Nephron (organoid): ENCODE results near the gene NLRP6.
A peak's percentile ranks its signal among the peaks of the same experiment; 100 is the strongest.
"Not testable (repeated sequence)": the region's sequence is repeated elsewhere in the genome, so short reads cannot be mapped to it uniquely, and the experiment has no call there.

Experiments used
- H3K27ac Mint-ChIP-seq, 3 experiments: 2 replicates each; pipeline ENCODE4 v1.8.0; 2020; ENCODE audit warnings: mixed read lengths in 3 of 3, mild to moderate bottlenecking in 2 of 3, moderate library complexity in 1 of 3
- H3K27me3 Mint-ChIP-seq: 2 replicates; pipeline ENCODE4 v1.8.0; 2021; ENCODE audit warnings: low read depth, mild to moderate bottlenecking, moderate library complexity, mixed read lengths
- H3K36me3 Mint-ChIP-seq: 2 replicates; pipeline ENCODE4 v1.8.0; 2020; ENCODE audit warnings: low read depth, mixed read lengths
- H3K4me1 Mint-ChIP-seq: 2 replicates; pipeline ENCODE4 v1.8.0; 2020; ENCODE audit warnings: mixed read lengths
- H3K4me3 Mint-ChIP-seq, 3 experiments: 2 replicates each; pipeline ENCODE4 v1.8.0; 2020; ENCODE audit warnings: mild to moderate bottlenecking in 3 of 3, mixed read lengths in 3 of 3, moderate library complexity in 2 of 3
- H3K9me3 Mint-ChIP-seq: 2 replicates; pipeline ENCODE4 v1.8.0; 2020; ENCODE audit warnings: mixed read lengths
- TF ChIP-seq, protein P1 (sequence below), 3 experiments: fragments of 200-600 bp; sonication (generic); IDR thresholded peaks; one replicate each; pipeline ENCODE4 v1.5.0; 2021; ENCODE audit warnings: antibody characterized with exemption in 3 of 3; ENCODE audit not compliant: unreplicated experiment in 3 of 3

The NLRP6 gene

DNA sequence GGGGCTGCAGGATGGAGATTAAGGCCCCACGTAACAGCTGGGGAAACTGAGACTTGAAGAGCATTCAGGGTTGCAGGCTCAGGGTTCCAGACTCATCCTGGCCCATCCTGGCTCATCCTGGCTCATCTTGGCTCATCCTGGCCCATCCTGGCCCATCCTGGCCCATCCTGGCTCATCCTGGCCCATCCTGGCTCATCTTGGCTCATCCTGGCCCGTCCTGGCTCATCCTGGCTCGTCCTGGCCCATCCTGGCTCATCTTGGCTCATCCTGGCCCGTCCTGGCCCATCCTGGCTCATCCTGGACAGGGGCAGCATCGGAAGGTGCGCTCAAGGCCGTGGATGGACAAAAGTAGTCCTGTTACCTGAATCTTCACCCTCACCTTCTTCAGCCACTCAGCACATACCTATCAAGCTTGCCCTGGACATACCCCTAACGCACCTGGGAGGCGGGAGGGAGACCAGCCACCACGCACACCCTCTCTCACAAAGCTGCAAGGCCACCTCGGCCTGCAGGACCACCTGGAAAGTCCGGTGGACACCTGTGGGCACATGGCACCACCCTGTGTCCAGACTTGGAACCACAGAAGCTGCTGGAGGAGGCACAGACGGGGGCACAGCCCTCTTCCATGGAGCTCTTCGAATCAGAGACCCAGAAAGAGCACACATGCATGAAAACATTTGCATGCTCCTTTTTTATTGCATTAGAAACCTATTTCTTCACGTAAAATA is 20.3 kb upstream of the NLRP6 start:
- no peaks in the 10 kb centered on the region for H3K4me1 Mint-ChIP-seq
- H3K27ac Mint-ChIP-seq = no peak overlapping the region
- H3K9me3 Mint-ChIP-seq = peaks cover 13% of the 10 kb centered on the region
- peaks cover 3% of the 10 kb centered on the region for H3K27me3 Mint-ChIP-seq
- peaks cover 6% of the 10 kb centered on the region for H3K36me3 Mint-ChIP-seq
- TF ChIP-seq, protein P1, sequence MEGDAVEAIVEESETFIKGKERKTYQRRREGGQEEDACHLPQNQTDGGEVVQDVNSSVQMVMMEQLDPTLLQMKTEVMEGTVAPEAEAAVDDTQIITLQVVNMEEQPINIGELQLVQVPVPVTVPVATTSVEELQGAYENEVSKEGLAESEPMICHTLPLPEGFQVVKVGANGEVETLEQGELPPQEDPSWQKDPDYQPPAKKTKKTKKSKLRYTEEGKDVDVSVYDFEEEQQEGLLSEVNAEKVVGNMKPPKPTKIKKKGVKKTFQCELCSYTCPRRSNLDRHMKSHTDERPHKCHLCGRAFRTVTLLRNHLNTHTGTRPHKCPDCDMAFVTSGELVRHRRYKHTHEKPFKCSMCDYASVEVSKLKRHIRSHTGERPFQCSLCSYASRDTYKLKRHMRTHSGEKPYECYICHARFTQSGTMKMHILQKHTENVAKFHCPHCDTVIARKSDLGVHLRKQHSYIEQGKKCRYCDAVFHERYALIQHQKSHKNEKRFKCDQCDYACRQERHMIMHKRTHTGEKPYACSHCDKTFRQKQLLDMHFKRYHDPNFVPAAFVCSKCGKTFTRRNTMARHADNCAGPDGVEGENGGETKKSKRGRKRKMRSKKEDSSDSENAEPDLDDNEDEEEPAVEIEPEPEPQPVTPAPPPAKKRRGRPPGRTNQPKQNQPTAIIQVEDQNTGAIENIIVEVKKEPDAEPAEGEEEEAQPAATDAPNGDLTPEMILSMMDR (IDR thresholded peaks at IDR 0.05; ENCODE audit: unreplicated experiment in 3 of 3) = no peak
- H3K4me3 Mint-ChIP-seq = no peak overlapping the region

DNA sequence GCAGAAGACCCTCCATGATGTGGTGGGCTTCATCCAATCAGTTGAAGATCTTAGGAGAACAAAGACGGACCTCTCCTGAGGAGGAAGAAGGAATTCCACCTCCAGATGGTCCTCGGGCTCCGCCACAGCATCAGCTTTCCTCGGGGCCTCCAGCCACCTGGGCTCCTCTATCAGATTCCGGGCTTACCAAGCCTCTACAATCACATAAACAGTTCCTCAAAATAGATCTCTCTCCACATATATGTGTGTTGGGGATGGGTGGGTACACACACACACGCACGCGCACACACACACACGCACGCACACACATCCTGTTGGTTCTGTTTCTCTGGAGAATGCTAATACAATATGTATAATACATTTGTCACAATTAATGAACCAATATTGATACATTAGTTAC is 18.8 kb upstream of the NLRP6 start:
- Mint-ChIP-seq H3K36me3 (no peaks in the 10 kb centered on the region), H3K27me3 (peaks cover 3% of the 10 kb centered on the region), H3K9me3 (peaks cover 13% of the 10 kb centered on the region), H3K4me1 (no peaks in the 10 kb centered on the region), H3K27ac (no peak overlapping the region), H3K4me3 (no peak overlapping the region)
- TF ChIP-seq, protein P1 (IDR thresholded peaks at IDR 0.05; ENCODE audit: unreplicated experiment in 3 of 3) = no peak

DNA sequence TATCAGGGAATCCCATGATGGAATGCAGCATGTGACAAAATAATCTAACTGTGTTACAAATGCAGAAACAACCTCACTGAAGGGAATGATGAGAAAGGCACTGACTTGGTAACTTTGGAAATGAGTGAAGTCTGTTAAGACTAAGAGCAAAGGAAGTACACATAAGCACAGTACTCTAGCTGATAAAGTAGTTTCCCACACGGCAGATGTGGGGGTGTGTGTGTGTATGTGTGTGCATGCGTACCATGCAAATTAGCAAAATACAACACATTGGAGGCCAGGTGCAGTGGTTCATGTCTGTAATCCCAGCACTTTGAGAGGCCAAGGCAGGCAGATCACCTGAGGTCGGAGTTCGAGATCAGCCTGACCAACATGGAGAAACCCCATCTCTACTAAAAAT is 16.6 kb upstream of the NLRP6 start:
- H3K27me3 Mint-ChIP-seq = peaks cover 3% of the 10 kb centered on the region
- H3K9me3 Mint-ChIP-seq = peaks cover 13% of the 10 kb centered on the region
- H3K27ac Mint-ChIP-seq = no peak overlapping the region
- no peaks in the 10 kb centered on the region for H3K36me3 Mint-ChIP-seq
- no peak overlapping the region for H3K4me3 Mint-ChIP-seq
- TF ChIP-seq, protein P1 (IDR thresholded peaks at IDR 0.05; ENCODE audit: unreplicated experiment in 3 of 3) = no peak
- no peaks in the 10 kb centered on the region for H3K4me1 Mint-ChIP-seq

DNA sequence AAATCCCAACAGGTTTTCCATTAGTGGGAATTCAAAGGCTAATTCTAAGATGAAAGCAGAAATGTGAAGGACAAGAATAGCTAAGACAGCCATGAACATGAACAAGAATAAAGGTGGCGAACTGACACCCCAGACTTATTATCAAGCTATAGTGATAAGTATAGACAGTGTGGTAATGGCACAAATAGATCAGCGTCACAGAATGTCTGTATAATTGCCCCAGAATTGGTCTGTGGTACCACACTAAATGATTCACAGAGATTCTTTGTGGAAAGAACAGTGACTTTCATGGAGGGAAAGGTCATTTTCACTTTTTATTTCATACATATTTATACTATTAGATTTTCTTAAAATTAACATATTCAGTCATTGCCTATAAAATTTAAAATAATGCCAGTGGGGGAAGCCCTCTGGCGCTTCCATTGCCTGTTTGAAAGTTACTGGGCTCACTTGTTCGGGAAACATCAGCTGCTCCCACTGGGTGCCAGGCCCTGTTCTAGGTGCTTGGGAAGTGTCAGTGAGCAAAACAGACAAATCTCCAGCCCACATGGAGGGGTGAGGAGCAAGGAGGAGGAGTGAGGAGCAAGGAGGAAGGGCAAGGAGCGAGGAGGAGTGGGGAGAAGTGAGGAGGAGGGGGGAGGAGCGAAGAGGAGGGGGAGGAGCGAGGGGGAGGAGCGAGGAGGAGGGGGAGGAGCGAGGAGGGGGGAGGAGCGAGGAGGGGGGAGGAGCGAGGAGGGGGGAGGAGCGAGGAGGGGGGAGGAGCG is 11.3 kb upstream of the NLRP6 start:
- Mint-ChIP-seq H3K36me3 (no peaks in the 10 kb centered on the region), H3K4me1 (no peaks in the 10 kb centered on the region), H3K9me3 (peaks cover 7% of the 10 kb centered on the region), H3K27me3 (peaks cover 9% of the 10 kb centered on the region), H3K4me3 (no peak overlapping the region), H3K27ac (no peak overlapping the region)
- TF ChIP-seq, protein P1 (IDR thresholded peaks at IDR 0.05; ENCODE audit: unreplicated experiment in 3 of 3) = no peak

DNA sequence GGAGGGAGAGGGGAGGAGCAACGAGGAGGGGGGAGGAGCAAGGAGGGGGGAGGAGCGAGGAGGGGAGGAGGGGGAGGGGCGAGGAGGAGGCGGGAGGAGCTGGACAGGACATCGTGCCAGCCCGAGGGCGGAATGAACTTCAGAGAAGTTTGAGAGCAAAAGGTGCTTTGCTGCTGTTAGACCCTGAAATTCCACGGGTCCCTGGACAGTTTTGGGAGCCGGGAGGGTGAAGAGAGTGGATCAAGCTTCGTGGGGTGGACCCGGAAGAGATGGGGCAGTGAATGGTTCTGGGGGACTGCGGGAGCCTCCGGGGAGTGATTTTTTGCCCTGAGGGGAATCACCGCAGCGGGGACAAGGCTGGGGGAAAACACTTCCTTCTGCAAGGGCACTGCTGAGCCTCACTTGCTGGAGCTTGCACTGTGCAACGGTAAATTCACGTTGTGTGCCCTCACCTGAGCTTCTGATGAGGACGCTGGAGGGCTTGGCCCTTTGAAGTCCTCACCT is 10.7 kb upstream of the NLRP6 start:
- Mint-ChIP-seq H3K36me3 (no peaks in the 10 kb centered on the region), H3K4me1 (no peaks in the 10 kb centered on the region), H3K27ac (no peak overlapping the region), H3K9me3 (peaks cover 5% of the 10 kb centered on the region), H3K4me3 (no peak overlapping the region), H3K27me3 (peaks cover 14% of the 10 kb centered on the region)
- TF ChIP-seq, protein P1 (IDR thresholded peaks at IDR 0.05; ENCODE audit: unreplicated experiment in 3 of 3) = no peak

DNA sequence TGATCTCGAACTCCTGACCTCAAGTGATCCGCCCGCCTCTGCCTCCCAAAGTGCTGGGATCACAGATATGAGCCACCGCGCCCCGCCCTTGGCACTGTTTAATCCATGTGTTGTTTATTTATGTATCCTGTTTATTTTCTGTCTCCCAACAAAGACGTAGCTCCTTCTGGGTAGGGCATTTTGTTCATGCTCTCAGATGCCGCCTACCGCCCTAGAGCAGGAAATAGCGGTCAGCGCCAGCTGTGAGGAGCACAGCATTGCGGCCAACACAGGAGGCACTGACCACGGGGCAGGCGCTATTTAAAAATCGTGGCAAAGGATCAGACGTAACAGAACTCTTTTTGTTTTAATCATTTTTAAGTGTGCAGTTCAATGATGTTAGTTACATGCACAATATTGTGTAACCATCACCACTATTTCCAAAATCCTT is 9.5 kb upstream of the NLRP6 start:
- not testable (repeated sequence) for H3K36me3 Mint-ChIP-seq, H3K4me1 Mint-ChIP-seq, H3K9me3 Mint-ChIP-seq, H3K27ac Mint-ChIP-seq
- Mint-ChIP-seq H3K4me3 (peak overlapping the region in 2 of 3 experiments; percentile 19 to 49), H3K27me3 (peaks cover 14% of the 10 kb centered on the region)
